Esophagus muscularis mucosa (tissue), 4 donors: ENCODE data around the gene EDIL3. TPM values are rescaled to one million over a fixed set of nuclear protein-coding genes. Genes with fewer than 3 reads are reported as not detected.

Experiments
- DNase-seq: peaks from one replicate; pipeline ENCODE4 v3.0.0-alpha.2; 2017; ENCODE audit errors: extremely low spot score
- H3K27ac ChIP-seq, 4 donors: fragments of 200-600 bp; sonication (generic); replicated peaks in 1 of 4; 1 replicate in 3 of 4; 2 replicates in 1 of 4; pipeline ENCODE4 v1.5.1; 2016 to 2019; ENCODE audit warnings: mild to moderate bottlenecking in 1 of 4
- H3K27me3 ChIP-seq, 4 donors: fragments of 200-600 bp; sonication (generic); one replicate each; pipeline versions ENCODE4 v1.5.1 to v1.6.0; 2016 to 2019
- H3K36me3 ChIP-seq, 4 donors: fragments of 200-600 bp; sonication (generic); one replicate each; pipeline ENCODE4 v1.5.1; 2016 to 2019
- H3K4me1 ChIP-seq, 4 donors: fragments of 200-600 bp; sonication (generic); one replicate each; pipeline ENCODE4 v1.5.1; 2016 to 2019
- H3K4me3 ChIP-seq, 4 donors: fragments of 200-600 bp; sonication (generic); 1 replicate in 2 of 4; 2 replicates in 2 of 4; pipeline ENCODE4 v1.5.1; 2016 to 2019; ENCODE audit warnings: mild to moderate bottlenecking in 4 of 4, moderate library complexity in 1 of 4
- H3K9me3 ChIP-seq, 4 donors: fragments of 200-600 bp; sonication (generic); 1 replicate in 3 of 4; 2 replicates in 1 of 4; pipeline ENCODE4 v1.5.1; 2016 to 2019
- CTCF ChIP-seq, 3 experiments: fragments of 200-600 bp in 2 of 3; fragments of 450-650 bp in 1 of 3; sonication (generic) in 2 of 3; IDR thresholded peaks; one replicate each; pipeline ENCODE4 v1.5.1; 2017 to 2019; ENCODE audit warnings: antibody characterized with exemption in 3 of 3, mild to moderate bottlenecking in 2 of 3, moderate library complexity in 1 of 3
- EP300 ChIP-seq: sonication (generic); formaldehyde crosslinking; IDR thresholded peaks from one replicate; pipeline ENCODE4 v1.6.1; 2017; ENCODE audit warnings: antibody characterized with exemption
- POLR2A ChIP-seq: fragments of 450-650 bp; IDR thresholded peaks from one replicate; pipeline ENCODE4 v1.6.1; 2017; ENCODE audit warnings: antibody characterized with exemption, moderate library complexity, mild to moderate bottlenecking, low read depth
- POLR2AphosphoS5 ChIP-seq, 2 donors: sonication (generic); formaldehyde crosslinking; IDR thresholded peaks; one replicate each; pipeline ENCODE4 v1.6.1; 2017; ENCODE audit warnings: antibody characterized with exemption in 2 of 2
- WGBS: methylation state at CpG from one replicate; pipeline ENCODE4 v1.1.5; 2018; 5-methylcytosine and 5-hydroxymethylcytosine counted together
- intact Hi-C: fragments of 100-400 bp; cut with DNase I; formaldehyde crosslinking; loops from one replicate; pipeline ENCODE4 v1.15.1; 2023
- total RNA-seq, 4 donors: library from RNA; depleted of rRNA; stranded (reverse); fragments of >200 nt; gene quantifications; one replicate each; pipeline versions ENCODE4 v1.1.0 to v1.2.1, GENCODE V29; 2016

The EDIL3 gene
- total RNA-seq, 4 donors from 2014 or later: 10.0 to 17.9 (median 10.8) TPM

- TF ChIP-seq POLR2AphosphoS5 (IDR thresholded peaks at IDR 0.05) (no peak), EP300 (no peak), CTCF (IDR thresholded peaks at IDR 0.05) (no peak), POLR2A (no peak)
- no peak for DNase-seq
- WGBS: 85% methylated on average over 1 of the region's 1 CpG
- Histone ChIP-seq H3K9me3 (no peaks in the 10 kb centered on the region), H3K27me3 (no peaks in the 10 kb centered on the region), H3K4me3 (no peak overlapping the region), H3K4me1 (no peaks in the 10 kb centered on the region), H3K36me3 (no peaks in the 10 kb centered on the region), H3K27ac (no peak overlapping the region)
- intact Hi-C loops: no loop called here
These were observed 182.5 kb downstream of the EDIL3 start for GRCh38 chr5:84202136-84202535.

- DNase-seq: no peak
- no peaks in the 10 kb centered on the region for H3K36me3 ChIP-seq
- H3K27me3 ChIP-seq: no peaks in the 10 kb centered on the region
- WGBS: 87% methylated on average over 2 of the region's 2 CpGs
- H3K9me3 ChIP-seq: no peaks in the 10 kb centered on the region
- no peaks in the 10 kb centered on the region for H3K4me1 ChIP-seq
- H3K4me3 ChIP-seq: no peak overlapping the region
- intact Hi-C loops: no loop called here
- TF ChIP-seq CTCF (IDR thresholded peaks at IDR 0.05): no peak
- no peak overlapping the region for H3K27ac ChIP-seq
These were observed 187.1 kb downstream of the EDIL3 start for GRCh38 chr5:84197538-84197937.

- Histone ChIP-seq H3K4me3 (no peak overlapping the region), H3K9me3 (no peaks in the 10 kb centered on the region), H3K27me3 (no peaks in the 10 kb centered on the region), H3K27ac (no peak overlapping the region), H3K4me1 (no peaks in the 10 kb centered on the region), H3K36me3 (no peaks in the 10 kb centered on the region)
- no peak for DNase-seq
- no peak for TF ChIP-seq EP300
- intact Hi-C loops: no loop called here
- WGBS: 49% methylated on average over 2 of the region's 2 CpGs
These were observed 193.4 kb downstream of the EDIL3 start for GRCh38 chr5:84191281-84191680.

GRCh38 chr5:84184857-84185256 lies 199.8 kb downstream of the EDIL3 start:
- H3K27ac ChIP-seq: no peak overlapping the region
- H3K9me3 ChIP-seq: no peaks in the 10 kb centered on the region
- no peaks in the 10 kb centered on the region for H3K36me3 ChIP-seq
- 89% methylated on average over 1 of the region's 1 CpG for WGBS
- no peaks in the 10 kb centered on the region for H3K4me1 ChIP-seq
- H3K4me3 ChIP-seq: no peak overlapping the region
- DNase-seq: no peak
- TF ChIP-seq POLR2A (no peak), EP300 (no peak), POLR2AphosphoS5 (IDR thresholded peaks at IDR 0.05) (no peak), CTCF (IDR thresholded peaks at IDR 0.05) (no peak)
- intact Hi-C loops: no loop called here
- no peaks in the 10 kb centered on the region for H3K27me3 ChIP-seq

GRCh38 chr5:84181093-84181492 lies 203.6 kb downstream of the EDIL3 start:
- no peak overlapping the region for H3K4me3 ChIP-seq
- H3K36me3 ChIP-seq: no peaks in the 10 kb centered on the region
- TF ChIP-seq CTCF (IDR thresholded peaks at IDR 0.05) (no peak), EP300 (no peak), POLR2A (no peak), POLR2AphosphoS5 (IDR thresholded peaks at IDR 0.05) (no peak)
- DNase-seq: no peak
- no peaks in the 10 kb centered on the region for H3K27me3 ChIP-seq
- no peaks in the 10 kb centered on the region for H3K4me1 ChIP-seq
- 61% methylated on average over 3 of the region's 3 CpGs for WGBS
- intact Hi-C loops: no loop called here
- H3K27ac ChIP-seq: no peak overlapping the region
- H3K9me3 ChIP-seq: no peaks in the 10 kb centered on the region
